Activated CD4-positive, alpha-beta T cell treated with anti-CD3 and anti-CD28 coated beads, Interleukin-2, amount 50 U/mL, for 48 hours (primary cell): ENCODE measurements around the gene CEMP1.

ENCODE experiments used
- DNase-seq, 2 experiments: peaks; one replicate each; pipeline ENCODE4 v3.0.0-alpha.2; 2020

Gene CEMP1

GRCh38 chr16:2483939-2484897, 47.0 kb downstream of the CEMP1 start:
- no peak for DNase-seq

- DNase-seq = no peak
Observed at GRCh38 chr16:2482708-2483534, 48.3 kb downstream of the CEMP1 start.

- DNase-seq = no peak
Observed at GRCh38 chr16:2482249-2482648, 49.0 kb downstream of the CEMP1 start.

- no peak for DNase-seq
Observed at GRCh38 chr16:2481676-2482075, 49.5 kb downstream of the CEMP1 start.

- no peak for DNase-seq
Observed at GRCh38 chr16:2480948-2481347, 50.3 kb downstream of the CEMP1 start.
